Astrocyte (in vitro differentiated cells and primary cell): ENCODE results near the gene SCAF11.

Experiments used
- EZH2 ChIP-seq: IDR thresholded peaks from 2 replicates; pipeline ENCODE4 v1.6.1; 2012; ENCODE audit warnings: mild to moderate bottlenecking, low read length, inconsistent platforms; ENCODE audit not compliant: insufficient read depth
- TF ChIP-seq, protein P1 (sequence below): IDR thresholded peaks from 2 replicates; pipeline ENCODE4 v1.5.1; 2011; ENCODE audit warnings: low read depth, mild to moderate bottlenecking, inconsistent platforms, low read length, moderate library complexity; ENCODE audit not compliant: insufficient read depth

DNA sequence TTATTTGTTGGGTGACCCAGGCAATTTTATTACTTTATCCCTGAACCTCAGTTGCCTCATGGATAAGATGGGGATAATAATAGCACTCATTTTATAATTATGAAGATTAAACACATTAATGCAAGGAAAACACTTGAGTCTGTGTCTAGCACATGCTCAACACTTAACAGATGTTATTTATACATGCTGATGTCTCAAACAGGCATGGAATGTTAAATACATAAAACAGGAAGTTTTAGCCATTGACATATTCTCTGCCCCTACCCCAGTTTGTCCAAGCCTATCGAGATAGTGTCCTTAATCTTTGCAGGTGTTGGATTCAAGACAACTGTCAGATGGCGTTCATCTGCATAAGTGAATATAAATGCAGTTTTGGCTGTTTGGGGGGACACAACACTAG, 109.8 kb downstream of the SCAF11 start:
- TF ChIP-seq, protein P1, sequence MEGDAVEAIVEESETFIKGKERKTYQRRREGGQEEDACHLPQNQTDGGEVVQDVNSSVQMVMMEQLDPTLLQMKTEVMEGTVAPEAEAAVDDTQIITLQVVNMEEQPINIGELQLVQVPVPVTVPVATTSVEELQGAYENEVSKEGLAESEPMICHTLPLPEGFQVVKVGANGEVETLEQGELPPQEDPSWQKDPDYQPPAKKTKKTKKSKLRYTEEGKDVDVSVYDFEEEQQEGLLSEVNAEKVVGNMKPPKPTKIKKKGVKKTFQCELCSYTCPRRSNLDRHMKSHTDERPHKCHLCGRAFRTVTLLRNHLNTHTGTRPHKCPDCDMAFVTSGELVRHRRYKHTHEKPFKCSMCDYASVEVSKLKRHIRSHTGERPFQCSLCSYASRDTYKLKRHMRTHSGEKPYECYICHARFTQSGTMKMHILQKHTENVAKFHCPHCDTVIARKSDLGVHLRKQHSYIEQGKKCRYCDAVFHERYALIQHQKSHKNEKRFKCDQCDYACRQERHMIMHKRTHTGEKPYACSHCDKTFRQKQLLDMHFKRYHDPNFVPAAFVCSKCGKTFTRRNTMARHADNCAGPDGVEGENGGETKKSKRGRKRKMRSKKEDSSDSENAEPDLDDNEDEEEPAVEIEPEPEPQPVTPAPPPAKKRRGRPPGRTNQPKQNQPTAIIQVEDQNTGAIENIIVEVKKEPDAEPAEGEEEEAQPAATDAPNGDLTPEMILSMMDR = no peak
- TF ChIP-seq EZH2 = no peak
